Jurkat, Clone E6-1 (cell line): ENCODE results near the gene KPNA3.

Experiments
- DNase-seq: peaks from one replicate; pipeline ENCODE4 v3.0.0-alpha.2; 2011; ENCODE audit warnings: low read depth, low spot score
- H3K4me3 ChIP-seq: 2 replicates; pipeline ENCODE4 v1.5.1; 2011; ENCODE audit warnings: mild to moderate bottlenecking, low read length, control low read depth, moderate library complexity

Gene KPNA3

DNA sequence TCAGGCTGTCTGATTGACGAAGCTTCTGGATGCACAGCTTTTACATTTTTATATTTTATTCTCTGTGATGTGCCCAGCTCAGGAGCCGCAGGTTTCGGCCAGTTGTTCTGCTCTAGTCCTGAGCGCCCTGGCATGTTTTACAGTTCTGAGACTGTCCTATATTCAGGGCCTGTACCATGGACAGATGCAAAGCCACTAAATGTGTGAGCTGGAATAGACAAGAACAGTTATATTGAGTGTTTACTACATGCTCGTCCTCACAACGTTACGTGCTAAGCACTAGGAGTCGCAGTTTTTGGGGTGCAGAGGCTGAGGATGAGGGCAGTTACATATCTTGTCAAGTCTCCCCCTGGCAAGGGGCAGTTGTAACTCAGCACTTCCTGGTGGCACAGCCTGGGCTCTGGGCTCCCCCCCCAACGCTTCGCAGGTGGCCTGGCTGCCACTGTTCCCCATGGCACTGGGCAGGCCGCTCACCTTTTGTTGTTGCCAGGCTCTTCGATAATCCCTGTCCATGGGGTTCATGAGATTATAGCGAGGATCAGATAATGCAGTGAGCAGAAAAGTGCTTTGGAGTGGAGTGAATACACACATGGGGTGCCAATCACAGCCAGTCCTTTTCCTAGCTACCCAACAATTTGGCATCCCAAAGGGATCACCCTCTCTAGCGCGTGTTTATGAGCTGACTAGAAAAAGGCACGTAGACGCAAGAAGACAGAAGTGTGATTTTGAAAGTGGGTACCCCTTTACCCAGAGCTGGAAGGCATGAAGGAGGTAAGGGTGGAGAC, 140.7 kb downstream of the KPNA3 start:
- DNase-seq, result no peak
- no peak overlapping the region for H3K4me3 ChIP-seq

DNA sequence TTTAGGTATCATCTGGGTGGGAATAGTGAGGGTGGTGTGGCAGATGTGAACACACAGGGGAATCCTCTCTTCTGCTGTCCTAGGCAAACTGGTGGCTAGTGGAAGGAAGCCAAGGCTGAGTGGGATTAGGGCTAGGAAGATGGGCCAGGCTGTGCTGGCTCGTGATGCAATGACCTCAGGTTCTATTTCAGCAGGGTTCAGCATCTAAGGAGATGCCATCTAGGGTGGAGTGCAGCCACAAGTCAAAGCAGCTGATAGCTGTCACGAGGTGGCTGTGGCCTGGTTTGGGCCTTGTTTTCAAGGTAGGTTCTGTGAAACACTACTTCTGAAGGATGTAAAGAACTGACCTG, 142.5 kb downstream of the KPNA3 start:
- H3K4me3 ChIP-seq, result no peak overlapping the region
- no peak for DNase-seq
